AG04450 (cell line): ENCODE measurements around the gene DGKZ. TPM values are rescaled to one million over a fixed set of nuclear protein-coding genes. Genes with fewer than 3 reads are reported as not detected.

ENCODE experiments used
- CTCF ChIA-PET: fragments of 300-600, 350-600 bp; formaldehyde crosslinking; extraction: SDS; loops from one replicate; lab custom pipeline; 2022; ENCODE audit warnings: antibody characterized with exemption, inconsistent platforms; lab: Charles Lee
- POLR2A ChIA-PET: fragments of 350-600 bp; formaldehyde crosslinking; extraction: SDS; loops from one replicate; lab custom pipeline; 2021; ENCODE audit warnings: antibody characterized with exemption, inconsistent platforms; lab: Yijun Ruan, JAX
- DNase-seq: peaks from one replicate; pipeline ENCODE4 v3.0.0-alpha.2; 2011; ENCODE audit warnings: low read depth, low spot score
- H3K27ac ChIP-seq: one replicate; pipeline ENCODE4 v1.5.1; 2012; ENCODE audit warnings: low read depth, low read length, control low read depth
- H3K27me3 ChIP-seq: one replicate; pipeline ENCODE4 v1.6.0; 2012; ENCODE audit warnings: low read length; ENCODE audit not compliant: control insufficient read depth, insufficient read depth
- H3K4me3 ChIP-seq: 2 replicates; pipeline ENCODE4 v1.5.1; 2011; ENCODE audit warnings: mild to moderate bottlenecking, low read depth, low read length, control low read depth
- H3K9me3 ChIP-seq: 2 replicates; pipeline ENCODE4 v1.5.1; 2012; ENCODE audit warnings: low read length; ENCODE audit not compliant: control insufficient read depth, insufficient read depth
- polyA plus RNA-seq: library from polyadenylated mRNA; depleted of rRNA; stranded (reverse); fragments of >200 nt; gene quantifications from 2 replicates; pipeline ENCODE4 v1.2.3, GENCODE V29; 2011
- TF ChIP-seq, protein P1 (sequence below): IDR thresholded peaks from 2 replicates; pipeline ENCODE4 v1.5.1; 2011; ENCODE audit warnings: low read depth, low read length, control low read depth, inconsistent platforms

DGKZ gene
- polyA plus RNA-seq, 1 experiment: 15.8 TPM

DNA sequence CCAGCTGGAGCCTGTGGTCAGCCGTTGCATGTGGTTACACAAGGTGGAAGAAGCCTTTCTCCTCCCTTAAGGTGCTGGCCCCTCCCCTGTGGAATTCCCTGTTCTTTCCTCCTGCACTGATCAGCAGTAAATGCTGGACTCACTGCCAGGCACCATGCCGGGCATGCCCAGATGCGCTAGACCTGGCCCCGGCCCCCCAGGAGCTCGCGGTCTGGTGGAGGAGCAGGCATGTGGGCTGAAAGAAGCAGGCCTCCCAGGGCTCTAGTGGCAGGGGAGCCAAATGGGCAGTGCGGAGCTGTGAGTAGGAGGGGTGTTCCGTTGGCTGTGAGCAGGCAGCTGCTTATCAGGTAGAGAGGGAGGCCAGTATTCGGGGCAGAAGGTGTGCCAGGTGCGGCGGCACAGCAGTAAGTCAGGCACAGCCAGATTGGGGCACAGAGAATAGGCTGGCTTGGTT lies 10.2 kb downstream of the DGKZ start:
- CTCF ChIA-PET: interaction anchor here (1.4 to 3.7 kb wide), 2 partner anchors 11 to 118 kb away, joined by 3 to 26 read pairs; no protein-coding TSS in a partner anchor

DNA sequence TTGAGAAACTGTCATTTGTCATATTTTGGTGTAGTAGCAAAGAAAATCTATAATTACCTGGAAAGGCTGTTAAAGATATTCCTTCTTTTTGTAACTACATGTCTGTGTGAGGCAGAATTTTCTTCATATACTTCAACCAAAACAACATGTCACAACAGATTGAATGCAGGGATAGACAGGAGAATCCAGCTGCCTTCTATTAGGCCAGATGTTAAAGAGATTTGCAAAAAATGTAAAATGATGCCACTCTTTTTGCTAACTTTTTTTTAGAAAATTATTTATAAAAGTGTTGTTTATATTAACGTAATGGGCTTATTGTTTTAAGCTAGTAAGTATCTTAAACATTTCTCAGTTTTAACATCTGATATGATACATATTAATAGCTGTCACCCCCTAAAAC lies 12.7 kb downstream of the DGKZ start:
- TF ChIP-seq, protein P1, sequence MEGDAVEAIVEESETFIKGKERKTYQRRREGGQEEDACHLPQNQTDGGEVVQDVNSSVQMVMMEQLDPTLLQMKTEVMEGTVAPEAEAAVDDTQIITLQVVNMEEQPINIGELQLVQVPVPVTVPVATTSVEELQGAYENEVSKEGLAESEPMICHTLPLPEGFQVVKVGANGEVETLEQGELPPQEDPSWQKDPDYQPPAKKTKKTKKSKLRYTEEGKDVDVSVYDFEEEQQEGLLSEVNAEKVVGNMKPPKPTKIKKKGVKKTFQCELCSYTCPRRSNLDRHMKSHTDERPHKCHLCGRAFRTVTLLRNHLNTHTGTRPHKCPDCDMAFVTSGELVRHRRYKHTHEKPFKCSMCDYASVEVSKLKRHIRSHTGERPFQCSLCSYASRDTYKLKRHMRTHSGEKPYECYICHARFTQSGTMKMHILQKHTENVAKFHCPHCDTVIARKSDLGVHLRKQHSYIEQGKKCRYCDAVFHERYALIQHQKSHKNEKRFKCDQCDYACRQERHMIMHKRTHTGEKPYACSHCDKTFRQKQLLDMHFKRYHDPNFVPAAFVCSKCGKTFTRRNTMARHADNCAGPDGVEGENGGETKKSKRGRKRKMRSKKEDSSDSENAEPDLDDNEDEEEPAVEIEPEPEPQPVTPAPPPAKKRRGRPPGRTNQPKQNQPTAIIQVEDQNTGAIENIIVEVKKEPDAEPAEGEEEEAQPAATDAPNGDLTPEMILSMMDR: no peak
- peak; percentile 36 for DNase-seq
- CTCF ChIA-PET: interaction anchor here (0.6 to 3.7 kb wide), 5 partner anchors 8 to 179 kb away, joined by 3 to 26 read pairs (median 5); partner anchors contain the start of gene CHRM4
- Histone ChIP-seq H3K27me3 (no peaks in the 10 kb centered on the region), H3K27ac (no peak overlapping the region), H3K4me3 (no peak overlapping the region), H3K9me3 (no peaks in the 10 kb centered on the region)
- POLR2A ChIA-PET: interaction anchor here (0.7 kb wide), 1 partner anchor 15 kb away, joined by 3 read pairs; no protein-coding TSS in a partner anchor

More for the DNA sequence above, 10.2 kb downstream of the DGKZ start:
- no peaks in the 10 kb centered on the region for H3K27me3 ChIP-seq
- no peak for DNase-seq
- TF ChIP-seq, protein P1: no peak
- H3K9me3 ChIP-seq: no peaks in the 10 kb centered on the region
- POLR2A ChIA-PET: no interaction called here
- H3K27ac ChIP-seq: peak overlapping the region; percentile 11
- H3K4me3 ChIP-seq: no peak overlapping the region

DNA sequence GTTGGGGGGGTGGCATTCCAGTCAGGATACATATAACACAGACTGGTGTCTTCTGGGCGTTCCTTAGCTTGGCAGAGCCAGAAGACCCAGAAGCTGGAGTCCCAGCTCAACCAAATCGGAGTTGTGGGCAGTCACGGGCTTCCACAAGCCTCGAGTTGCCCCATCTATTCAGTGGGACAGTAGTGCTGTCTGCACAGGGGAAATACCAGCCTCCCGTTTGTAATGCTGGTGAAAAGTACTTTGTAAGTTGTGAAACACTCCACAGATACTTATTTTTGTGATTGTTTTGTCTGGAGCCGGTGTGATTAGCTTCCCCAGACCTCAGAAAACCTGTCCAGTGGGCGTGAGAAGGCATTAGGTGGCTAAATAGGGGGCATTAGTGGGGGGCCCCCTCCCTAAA lies 13.6 kb downstream of the DGKZ start:
- 0 out of 2 replicates have a peak overlapping the region, but pooled peaks have one; percentile 27 for H3K4me3 ChIP-seq
- H3K27ac ChIP-seq: peak overlapping the region; percentile 78
- no peaks in the 10 kb centered on the region for H3K9me3 ChIP-seq
- DNase-seq: no peak
- TF ChIP-seq, protein P1: no peak
- ChIA-PET POLR2A (interaction anchor here (0.7 kb wide), 1 partner anchor 413 kb away, joined by 9 read pairs; no protein-coding TSS in a partner anchor), CTCF (interaction anchor here (0.9 to 3.7 kb wide), 5 partner anchors 8 to 178 kb away, joined by 3 to 26 read pairs (median 5); partner anchors contain the start of gene CHRM4)
- no peaks in the 10 kb centered on the region for H3K27me3 ChIP-seq

DNA sequence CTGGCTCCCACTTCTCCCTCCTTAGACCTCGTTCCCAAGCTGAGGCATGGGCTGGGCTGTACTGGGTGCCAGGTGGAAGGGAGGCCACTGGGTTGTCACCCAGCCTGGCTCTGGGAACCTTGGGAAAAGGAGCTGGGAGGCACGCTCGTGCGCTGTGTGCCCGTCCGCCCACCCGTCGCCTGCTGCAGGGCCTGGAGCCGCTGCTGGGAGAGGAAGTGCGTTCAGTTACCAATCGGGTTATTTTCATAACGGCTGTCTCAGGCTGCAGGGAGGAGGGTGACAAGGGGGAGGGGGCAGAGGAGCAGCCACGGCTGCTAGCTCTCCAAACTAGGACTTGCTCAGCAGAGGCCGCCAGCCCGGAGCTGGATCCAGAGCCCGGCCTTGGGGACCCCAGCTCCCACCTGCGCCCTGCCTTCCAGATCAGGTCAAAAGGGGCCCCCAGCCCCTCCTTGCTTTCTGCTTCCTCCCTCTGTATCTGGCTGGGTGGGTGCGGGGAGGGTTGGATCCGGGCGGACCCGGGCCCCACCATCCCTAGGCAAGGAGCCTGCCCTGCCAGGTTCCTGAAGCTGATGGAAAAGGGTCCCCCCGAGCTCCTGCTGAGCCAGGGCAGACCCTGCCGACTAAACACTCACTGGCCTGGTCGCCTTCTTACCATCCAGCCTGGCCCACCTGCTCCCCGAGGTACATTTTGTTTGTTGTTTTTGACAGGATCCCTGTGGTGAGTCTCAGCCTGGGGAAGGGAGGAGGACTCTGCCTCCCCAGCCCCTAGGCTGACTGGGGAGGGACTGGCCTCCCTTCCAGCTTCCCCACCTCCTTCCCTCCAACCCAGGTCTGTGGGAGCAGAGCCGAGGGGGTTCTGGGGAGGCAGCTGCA lies 14.3 kb downstream of the DGKZ start:
- CTCF ChIA-PET: interaction anchor here (0.7 to 1.8 kb wide), 5 partner anchors 9 to 177 kb away, joined by 3 to 9 read pairs (median 4); partner anchors contain the start of genes CHRM4 and DGKZ
- no peaks in the 10 kb centered on the region; the same call in 1 of the 2 replicates for H3K9me3 ChIP-seq
- POLR2A ChIA-PET: no interaction called here
- H3K4me3 ChIP-seq: peak overlapping the region; percentile 27
- H3K27ac ChIP-seq: peak overlapping the region; percentile 78
- no peaks in the 10 kb centered on the region for H3K27me3 ChIP-seq
- no peak for DNase-seq
- TF ChIP-seq, protein P1: no peak
